Osteocyte (in vitro differentiated cells): Measurements from ENCODE around the gene EXOC6. TPM values are rescaled to one million over a fixed set of nuclear protein-coding genes. Genes with fewer than 3 reads are reported as not detected.

Source experiments
- DNase-seq: peaks from one replicate; pipeline ENCODE4 v3.0.0; 2021; ENCODE audit warnings: mixed read lengths; ENCODE audit not compliant: unreplicated experiment; ENCODE audit errors: extremely low spot score
- H3K27ac Mint-ChIP-seq: one replicate; pipeline ENCODE4 v1.8.0; 2021; ENCODE audit warnings: mild to moderate bottlenecking, mixed read lengths; ENCODE audit not compliant: unreplicated experiment
- H3K27me3 Mint-ChIP-seq: one replicate; pipeline ENCODE4 v1.8.0; 2021; ENCODE audit warnings: mixed read lengths; ENCODE audit not compliant: unreplicated experiment
- H3K36me3 Mint-ChIP-seq: one replicate; pipeline ENCODE4 v1.8.0; 2021; ENCODE audit warnings: mixed read lengths; ENCODE audit not compliant: unreplicated experiment
- H3K4me1 Mint-ChIP-seq: one replicate; pipeline ENCODE4 v1.8.0; 2021; ENCODE audit warnings: mixed read lengths; ENCODE audit not compliant: unreplicated experiment
- H3K4me3 Mint-ChIP-seq: one replicate; pipeline ENCODE4 v1.8.0; 2021; ENCODE audit warnings: mild to moderate bottlenecking, moderate library complexity, mixed read lengths; ENCODE audit not compliant: unreplicated experiment
- H3K9me3 Mint-ChIP-seq: one replicate; pipeline ENCODE4 v1.8.0; 2021; ENCODE audit warnings: mixed read lengths; ENCODE audit not compliant: unreplicated experiment
- CTCF ChIP-seq: fragments of 200-600 bp; sonication (generic); IDR thresholded peaks from 2 replicates; pipeline ENCODE4 v1.5.0; 2021; ENCODE audit warnings: antibody characterized with exemption, mild to moderate bottlenecking, moderate library complexity
- total RNA-seq: library from RNA; stranded (reverse); gene quantifications from 2 replicates; pipeline ENCODE4 v1.2.1, GENCODE V29; 2021

Gene EXOC6
- total RNA-seq, 1 donor from 2014 or later, result 8.5 TPM

- no peaks in the 10 kb centered on the region for H3K36me3 Mint-ChIP-seq
- H3K9me3 Mint-ChIP-seq, result no peaks in the 10 kb centered on the region
- peak; percentile 48 for DNase-seq
- peaks cover 19% of the 10 kb centered on the region for H3K27me3 Mint-ChIP-seq
- H3K4me1 Mint-ChIP-seq, result peaks cover 26% of the 10 kb centered on the region
- no peak for TF ChIP-seq CTCF
- H3K4me3 Mint-ChIP-seq, result peak overlapping the region; percentile 36
- H3K27ac Mint-ChIP-seq, result no peak overlapping the region
Observed at GRCh38 chr10:93079663-93080349, 231.5 kb downstream of the EXOC6 start.

GRCh38 chr10:93080350-93081046 is 232.2 kb downstream of the EXOC6 start:
- DNase-seq, result peak; percentile 87
- Mint-ChIP-seq H3K4me3 (peak overlapping the region; percentile 36), H3K27me3 (peaks cover 12% of the 10 kb centered on the region), H3K36me3 (no peaks in the 10 kb centered on the region), H3K4me1 (peaks cover 21% of the 10 kb centered on the region), H3K9me3 (no peaks in the 10 kb centered on the region), H3K27ac (peak overlapping the region; percentile 8)
- peak; percentile 90 for TF ChIP-seq CTCF

GRCh38 chr10:93081318-93081717 is 233.0 kb downstream of the EXOC6 start:
- TF ChIP-seq CTCF, result no peak
- Mint-ChIP-seq H3K4me3 (no peak overlapping the region), H3K36me3 (no peaks in the 10 kb centered on the region), H3K9me3 (no peaks in the 10 kb centered on the region), H3K27me3 (peaks cover 7% of the 10 kb centered on the region), H3K27ac (no peak overlapping the region), H3K4me1 (peaks cover 21% of the 10 kb centered on the region)
- peak; percentile 38 for DNase-seq

GRCh38 chr10:93081834-93082233 is 233.5 kb downstream of the EXOC6 start:
- Mint-ChIP-seq H3K4me3 (no peak overlapping the region), H3K4me1 (peaks cover 18% of the 10 kb centered on the region), H3K36me3 (no peaks in the 10 kb centered on the region), H3K9me3 (no peaks in the 10 kb centered on the region), H3K27ac (no peak overlapping the region), H3K27me3 (peaks cover 3% of the 10 kb centered on the region)
- peak; percentile 66 for DNase-seq
- TF ChIP-seq CTCF, result no peak
